Measurements from ENCODE around the gene KANK3.
"Not testable (repeated sequence)": the region's sequence is repeated elsewhere in the genome, so short reads cannot be mapped to it uniquely, and the experiment has no call there.

The KANK3 gene
- 0.85 to 5.9 (median 2.0) reads per million in 9 experiments for total RNA-seq

GRCh38 chr19:8342684-8343482 is at the start of gene KANK3:
TSS of gene KANK3 (minus strand) at chr19:8343262. CDS start at chr19:8337828, 5,434 bp downstream.
- H3K4me1 Mint-ChIP-seq (ENCODE audit: low read depth in 2 of 2), result peaks cover 5 to 13% of the 10 kb centered on the region in 2 donors
- no peaks in the 10 kb centered on the region for H3K36me3 Mint-ChIP-seq (ENCODE audit: insufficient read depth)
- ATAC-seq (replicated peaks), result peak; percentile 98
- H3K9me3 Mint-ChIP-seq, result no peaks in the 10 kb centered on the region
- DNase-seq, result peak; percentile 83 to 89 (median 87)
- H3K27me3 Mint-ChIP-seq, result peaks cover 6 to 10% of the 10 kb centered on the region in 2 donors
- H3K4me3 Mint-ChIP-seq, result peak within 1 kb of the TSS; percentile 80 to 83
- H3K27ac Mint-ChIP-seq, result peak within 1 kb of the TSS; percentile 22 to 69

- ATAC-seq (replicated peaks), result no peak
- Mint-ChIP-seq H3K27me3 (no peaks in the 10 kb centered on the region), H3K36me3 (ENCODE audit: insufficient read depth) (peaks cover 26% of the 10 kb centered on the region), H3K4me1 (ENCODE audit: low read depth in 2 of 2) (peaks cover 29 to 42% of the 10 kb centered on the region in 2 donors), H3K4me3 (peak overlapping the region in 1 of 2 donors; percentile 50), H3K9me3 (no peaks in the 10 kb centered on the region), H3K27ac (no peak overlapping the region)
- no peak for DNase-seq
These were observed 49.0 kb upstream of the KANK3 start for GRCh38 chr19:8392017-8392591.

GRCh38 chr19:8391198-8392016 is 48.3 kb upstream of the KANK3 start:
- ATAC-seq (replicated peaks) (no peak), DNase-seq (no peak)
- Mint-ChIP-seq H3K27me3 (no peaks in the 10 kb centered on the region), H3K9me3 (no peaks in the 10 kb centered on the region), H3K36me3 (ENCODE audit: insufficient read depth) (peaks cover 26% of the 10 kb centered on the region), H3K4me1 (ENCODE audit: low read depth in 2 of 2) (peaks cover 22 to 37% of the 10 kb centered on the region in 2 donors), H3K27ac (peak overlapping the region; percentile 86 to 94), H3K4me3 (peak overlapping the region; percentile 90 to 91)

GRCh38 chr19:8390617-8390981 is 47.5 kb upstream of the KANK3 start:
- peak; percentile 87 to 89 (median 89) for DNase-seq
- no peaks in the 10 kb centered on the region for H3K9me3 Mint-ChIP-seq
- H3K36me3 Mint-ChIP-seq (ENCODE audit: insufficient read depth), result peaks cover 26% of the 10 kb centered on the region
- peak overlapping the region; percentile 90 to 91 for H3K4me3 Mint-ChIP-seq
- peak; percentile 56 for ATAC-seq (replicated peaks)
- peaks cover 17 to 32% of the 10 kb centered on the region in 2 donors for H3K4me1 Mint-ChIP-seq (ENCODE audit: low read depth in 2 of 2)
- no peaks in the 10 kb centered on the region for H3K27me3 Mint-ChIP-seq
- H3K27ac Mint-ChIP-seq, result peak overlapping the region; percentile 86 to 94

GRCh38 chr19:8389891-8390616 is 47.0 kb upstream of the KANK3 start, which contains the start of gene RAB11B:
TSS of gene RAB11B (plus strand) at chr19:8390360. CDS start at chr19:8390417, 57 bp downstream.
- peaks cover 23% of the 10 kb centered on the region for H3K36me3 Mint-ChIP-seq (ENCODE audit: insufficient read depth)
- peak within 1 kb of the TSS; percentile 90 to 91 for H3K4me3 Mint-ChIP-seq
- DNase-seq, result peak; percentile 97 to 98 (median 98)
- H3K4me1 Mint-ChIP-seq (ENCODE audit: low read depth in 2 of 2), result peaks cover 17 to 28% of the 10 kb centered on the region in 2 donors
- H3K27me3 Mint-ChIP-seq, result no peaks in the 10 kb centered on the region
- ATAC-seq (replicated peaks), result peak; percentile 88
- no peaks in the 10 kb centered on the region for H3K9me3 Mint-ChIP-seq
- peak within 1 kb of the TSS; percentile 86 to 94 for H3K27ac Mint-ChIP-seq

- H3K27ac Mint-ChIP-seq, result no peak overlapping the region
- H3K9me3 Mint-ChIP-seq, result no peaks in the 10 kb centered on the region
- peaks cover 17 to 23% of the 10 kb centered on the region in 2 donors for H3K4me1 Mint-ChIP-seq (ENCODE audit: low read depth in 2 of 2)
These were observed 45.5 kb upstream of the KANK3 start for GRCh38 chr19:8388612-8388958.

GRCh38 chr19:8387688-8388611 is 44.9 kb upstream of the KANK3 start:
- ATAC-seq (replicated peaks) (no peak), DNase-seq (no peak)
- Mint-ChIP-seq H3K4me3 (no peak overlapping the region), H3K36me3 (ENCODE audit: insufficient read depth) (peaks cover 21% of the 10 kb centered on the region), H3K9me3 (no peaks in the 10 kb centered on the region), H3K27me3 (no peaks in the 10 kb centered on the region), H3K4me1 (ENCODE audit: low read depth in 2 of 2) (peaks cover 15 to 19% of the 10 kb centered on the region in 2 donors), H3K27ac (no peak overlapping the region)

More at GRCh38 chr19:8388612-8388958, 45.5 kb upstream of the KANK3 start:
- no peaks in the 10 kb centered on the region for H3K27me3 Mint-ChIP-seq
- H3K4me3 Mint-ChIP-seq, result no peak overlapping the region
- no peak for DNase-seq
- no peak for ATAC-seq (replicated peaks)
- peaks cover 23% of the 10 kb centered on the region for H3K36me3 Mint-ChIP-seq (ENCODE audit: insufficient read depth)

- Mint-ChIP-seq H3K27ac (no peak overlapping the region), H3K36me3 (ENCODE audit: insufficient read depth) (peaks cover 16% of the 10 kb centered on the region), H3K27me3 (no peaks in the 10 kb centered on the region), H3K9me3 (no peaks in the 10 kb centered on the region), H3K4me1 (ENCODE audit: low read depth in 2 of 2) (peaks cover 9 to 17% of the 10 kb centered on the region in 2 donors), H3K4me3 (no peak overlapping the region)
- DNase-seq (no peak), ATAC-seq (replicated peaks) (no peak)
These were observed 43.9 kb upstream of the KANK3 start for GRCh38 chr19:8386990-8387389.

GRCh38 chr19:8386419-8386818 is 43.4 kb upstream of the KANK3 start:
- not testable (repeated sequence) for ATAC-seq (replicated peaks); DNase-seq; H3K4me3 Mint-ChIP-seq; H3K27ac Mint-ChIP-seq; H3K27me3 Mint-ChIP-seq; H3K9me3 Mint-ChIP-seq
- H3K4me1 Mint-ChIP-seq (ENCODE audit: low read depth in 2 of 2), result peaks cover 4 to 12% of the 10 kb centered on the region in 2 donors
- peaks cover 16% of the 10 kb centered on the region for H3K36me3 Mint-ChIP-seq (ENCODE audit: insufficient read depth)

- H3K4me1 Mint-ChIP-seq (ENCODE audit: low read depth in 2 of 2); DNase-seq; H3K4me3 Mint-ChIP-seq; H3K27ac Mint-ChIP-seq; H3K9me3 Mint-ChIP-seq; ATAC-seq (replicated peaks); H3K27me3 Mint-ChIP-seq: not testable (repeated sequence)
- H3K36me3 Mint-ChIP-seq (ENCODE audit: insufficient read depth), result peaks cover 13% of the 10 kb centered on the region
These were observed 42.5 kb upstream of the KANK3 start for GRCh38 chr19:8385566-8385965.

GRCh38 chr19:8385103-8385502 is 42.0 kb upstream of the KANK3 start:
- not testable (repeated sequence) for H3K27ac Mint-ChIP-seq; H3K36me3 Mint-ChIP-seq (ENCODE audit: insufficient read depth); H3K4me3 Mint-ChIP-seq; ATAC-seq (replicated peaks); H3K9me3 Mint-ChIP-seq; DNase-seq; H3K27me3 Mint-ChIP-seq; H3K4me1 Mint-ChIP-seq (ENCODE audit: low read depth in 2 of 2)

GRCh38 chr19:8384569-8384968 is 41.5 kb upstream of the KANK3 start:
- H3K36me3 Mint-ChIP-seq (ENCODE audit: insufficient read depth); DNase-seq; ATAC-seq (replicated peaks); H3K4me3 Mint-ChIP-seq; H3K27ac Mint-ChIP-seq; H3K9me3 Mint-ChIP-seq; H3K4me1 Mint-ChIP-seq (ENCODE audit: low read depth in 2 of 2); H3K27me3 Mint-ChIP-seq: not testable (repeated sequence)

Data from effector memory CD8-positive, alpha-beta T cell (primary cell).